OCI-LY3 (cell line): Measurements from ENCODE around the gene PALD1.

Experiments
- EZH2phosphoT487 ChIP-seq: fragments of 200-600 bp; shearing (Covaris generic); IDR thresholded peaks from 2 replicates; pipeline ENCODE4 v1.6.1; 2018; ENCODE audit warnings: antibody characterized with exemption, mixed run types, low read depth
- TF ChIP-seq, protein P1 (sequence below): fragments of 200-600, 300-600 bp; sonication (generic); IDR thresholded peaks from 2 replicates; pipeline ENCODE4 v1.5.1; 2014; ENCODE audit warnings: antibody characterized with exemption, low read length, low read depth

DNA sequence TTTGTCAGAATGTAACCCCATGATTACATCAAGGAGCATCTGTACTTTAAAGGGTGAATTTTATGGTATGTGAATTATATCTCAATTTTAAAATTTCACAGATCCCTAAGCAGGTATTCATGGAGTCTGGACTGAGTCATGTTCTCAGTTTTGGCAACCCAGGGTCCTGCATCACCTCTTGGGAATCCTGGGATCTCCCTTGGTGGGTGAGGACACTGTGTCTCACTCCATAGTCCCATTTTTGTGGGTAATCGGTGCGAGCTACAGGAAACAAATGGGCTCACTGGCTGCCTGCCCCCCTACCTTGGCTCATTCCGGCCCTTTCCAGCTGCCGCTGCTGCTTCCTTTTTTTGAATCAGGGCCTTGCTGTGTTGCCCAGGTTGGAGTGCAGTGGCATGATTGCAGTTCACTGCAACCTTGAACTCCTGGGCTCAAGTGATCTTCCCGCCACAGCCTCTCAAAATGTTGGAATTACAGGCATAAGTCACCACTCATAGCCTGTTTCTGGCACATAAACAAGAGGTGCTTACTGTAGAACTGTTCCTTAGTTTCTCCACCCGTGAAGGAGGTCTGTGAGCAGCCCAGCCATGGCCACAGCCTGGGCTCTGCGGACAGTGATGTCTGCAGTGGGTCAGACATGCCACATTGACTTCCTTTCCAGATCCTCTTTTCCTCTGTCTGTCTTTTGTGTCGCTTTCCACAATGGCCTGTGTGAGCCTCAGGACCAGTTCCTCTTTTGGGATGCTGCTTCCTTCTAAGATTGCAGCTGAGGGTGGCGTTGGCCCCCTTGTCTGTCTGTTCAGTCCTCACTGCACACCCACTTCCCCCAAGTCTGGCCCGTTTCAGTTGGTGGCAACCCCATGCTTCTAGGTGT is 14.5 kb downstream of the PALD1 start:
- TF ChIP-seq, protein P1, sequence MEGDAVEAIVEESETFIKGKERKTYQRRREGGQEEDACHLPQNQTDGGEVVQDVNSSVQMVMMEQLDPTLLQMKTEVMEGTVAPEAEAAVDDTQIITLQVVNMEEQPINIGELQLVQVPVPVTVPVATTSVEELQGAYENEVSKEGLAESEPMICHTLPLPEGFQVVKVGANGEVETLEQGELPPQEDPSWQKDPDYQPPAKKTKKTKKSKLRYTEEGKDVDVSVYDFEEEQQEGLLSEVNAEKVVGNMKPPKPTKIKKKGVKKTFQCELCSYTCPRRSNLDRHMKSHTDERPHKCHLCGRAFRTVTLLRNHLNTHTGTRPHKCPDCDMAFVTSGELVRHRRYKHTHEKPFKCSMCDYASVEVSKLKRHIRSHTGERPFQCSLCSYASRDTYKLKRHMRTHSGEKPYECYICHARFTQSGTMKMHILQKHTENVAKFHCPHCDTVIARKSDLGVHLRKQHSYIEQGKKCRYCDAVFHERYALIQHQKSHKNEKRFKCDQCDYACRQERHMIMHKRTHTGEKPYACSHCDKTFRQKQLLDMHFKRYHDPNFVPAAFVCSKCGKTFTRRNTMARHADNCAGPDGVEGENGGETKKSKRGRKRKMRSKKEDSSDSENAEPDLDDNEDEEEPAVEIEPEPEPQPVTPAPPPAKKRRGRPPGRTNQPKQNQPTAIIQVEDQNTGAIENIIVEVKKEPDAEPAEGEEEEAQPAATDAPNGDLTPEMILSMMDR, result no peak
- no peak for TF ChIP-seq EZH2phosphoT487
